ENCODE results near the gene ASNS. TPM values are rescaled to one million over a fixed set of nuclear protein-coding genes. Genes with fewer than 3 reads are reported as not detected.

Gene ASNS
- total RNA-seq, 2 experiments from 2014 or later, result 124 to 283 TPM

Small RNAs within 50 kb of the gene (small RNA-seq; reads per million reads assigned to genes)
- gene AC005326.1 (not detected), gene AC079781.2 (not detected), gene SNRPCP9 (not detected)

Other genes starting within 250 kb of the ASNS start
- gene TAC1, start 140.3 kb downstream of the ASNS start, total RNA-seq (2014; rRNA removed; shearing (Covaris generic)), result not detected in 2 replicates
- not detected in 2 replicates for gene TAC1, start 140.3 kb downstream of the ASNS start, total RNA-seq (2022)
- gene OCM2, start 117.8 kb upstream of the ASNS start, total RNA-seq (2014; rRNA removed; shearing (Covaris generic)), result not detected in 2 replicates
- gene OCM2, start 117.8 kb upstream of the ASNS start, total RNA-seq (2022), result not detected in 2 replicates
- gene LMTK2, start 234.5 kb upstream of the ASNS start, total RNA-seq (2014; rRNA removed; shearing (Covaris generic)), result 9.1 and 10.0 TPM in 2 replicates
- gene LMTK2, start 234.5 kb upstream of the ASNS start, total RNA-seq (2022), result 17.5 and 18.3 TPM in 2 replicates

Measured in OCI-LY7 (cell line).